HepG2 (cell line): ENCODE data around the gene VPS13D. TPM values are rescaled to one million over a fixed set of nuclear protein-coding genes. Genes with fewer than 3 reads are reported as not detected.

Source experiments
- ATAC-seq: fragments of 200-7000 bp; cut with Tn5 transposase; 3 replicates; pipeline ENCODE4 v1.9.1; 2020; ENCODE audit warnings: mild to moderate bottlenecking, moderate library complexity
- BruUV-seq: library from RNA; stranded (reverse); fragments of 400-500 nt; replicated peaks from 2 replicates; lab custom pipeline; 2021; lab: Mats Ljungman, UMichigan
- CTCF ChIA-PET: fragments of 300-600 bp; formaldehyde crosslinking; extraction: SDS; loops from one replicate; lab custom pipeline; 2021; ENCODE audit warnings: low total read pairs, inconsistent platforms, low intra/inter-chr PET ratio; lab: Yijun Ruan, JAX
- POLR2A ChIA-PET: fragments of 350-600 bp; sonication (Branson Sonifier 250); formaldehyde crosslinking; loops from one replicate; lab custom pipeline; 2020; ENCODE audit warnings: antibody characterized with exemption, inconsistent platforms; lab: Yijun Ruan, JAX
- DNase-seq: peaks from one replicate; pipeline ENCODE4 v3.0.0-alpha.2; 2015; ENCODE audit warnings: low spot score
- FAIRE-seq: peaks from 3 replicates; lab custom pipeline; 2011; peaks lifted over from hg19 to GRCh38; lab: Jason Lieb, UNC
- H2AFZ ChIP-seq: one replicate; pipeline ENCODE4 v1.6.1; 2011; ENCODE audit warnings: low read length, inconsistent platforms
- H3K27ac ChIP-seq: fragments of 300-600 bp; 3 replicates; pipeline ENCODE4 v1.8.0; 2011; ENCODE audit warnings: mixed run types, mild to moderate bottlenecking, mixed read lengths, low read length, inconsistent platforms; ENCODE audit not compliant: insufficient read depth; ENCODE audit errors: extremely low read length
- H3K27me3 ChIP-seq, 2 experiments: fragments of 200-600 bp in 1 of 2; 2 replicates in 1 of 2; 3 replicates in 1 of 2; pipeline versions ENCODE4 v1.6.0 to v1.8.0; 2011; ENCODE audit warnings: low read length in 2 of 2, mild to moderate bottlenecking in 2 of 2, moderate library complexity in 2 of 2, inconsistent platforms in 1 of 2; ENCODE audit not compliant: insufficient read depth in 2 of 2, control insufficient read depth in 1 of 2
- H3K36me3 ChIP-seq, 2 experiments: fragments of 200-600 bp in 1 of 2; replicated peaks in 1 of 2; 2 replicates in 1 of 2; 3 replicates in 1 of 2; pipeline versions ENCODE4 v1.5.1 to v1.8.0; 2011; ENCODE audit warnings: low read length in 2 of 2, inconsistent platforms in 1 of 2; ENCODE audit not compliant: insufficient read depth in 2 of 2, control insufficient read depth in 1 of 2
- H3K4me1 ChIP-seq: 2 replicates; pipeline ENCODE4 v1.5.1; 2012; ENCODE audit warnings: low read length, inconsistent platforms; ENCODE audit not compliant: insufficient read depth
- H3K4me2 ChIP-seq: 2 replicates; pipeline ENCODE4 v1.6.0; 2011; ENCODE audit warnings: low read depth, low read length, inconsistent platforms
- H3K4me3 ChIP-seq, 3 experiments: fragments of 200-600 bp in 1 of 3; sonication (generic), shearing (Covaris generic) in 1 of 3; replicated peaks in 1 of 3; 2 replicates each; pipeline ENCODE4 v1.5.1; 2011 to 2016; ENCODE audit warnings: low read length in 3 of 3, inconsistent platforms in 2 of 3, low read depth in 2 of 3, mild to moderate bottlenecking in 2 of 3, control low read depth in 1 of 3, mixed read lengths in 1 of 3; ENCODE audit not compliant: insufficient read depth in 1 of 3
- H3K79me2 ChIP-seq: one replicate; pipeline ENCODE4 v1.6.1; 2011; ENCODE audit warnings: low read length, inconsistent platforms; ENCODE audit not compliant: insufficient read depth
- H3K9ac ChIP-seq: 2 replicates; pipeline ENCODE4 v1.6.0; 2011; ENCODE audit warnings: mild to moderate bottlenecking, low read depth, low read length, inconsistent platforms; ENCODE audit not compliant: insufficient read depth
- H3K9me3 ChIP-seq: 2 replicates; pipeline ENCODE4 v1.5.1; 2012; ENCODE audit warnings: mild to moderate bottlenecking, low read length
- H4K20me1 ChIP-seq: 2 replicates; pipeline ENCODE4 v1.6.0; 2011; ENCODE audit warnings: inconsistent platforms, mild to moderate bottlenecking, low read length, moderate library complexity; ENCODE audit not compliant: insufficient read depth
- DMAP1 ChIP-seq: IDR thresholded peaks from 2 replicates; pipeline ENCODE4 v1.6.1; 2016
- ELF4 ChIP-seq: sonication (generic); formaldehyde crosslinking; IDR thresholded peaks from 2 replicates; pipeline ENCODE4 v1.5.0; 2020; ENCODE audit warnings: missing genetic modification reagents, mild to moderate bottlenecking, moderate library complexity, borderline replicate concordance
- ETV6 ChIP-seq: sonication (generic); formaldehyde crosslinking; conservative IDR thresholded peaks from 2 replicates; pipeline ENCODE4 v1.4.0; 2020; ENCODE audit warnings: missing genetic modification reagents
- HDAC6 ChIP-seq: fragments of 200-600 bp; sonication (generic); IDR thresholded peaks from 2 replicates; pipeline ENCODE4 v1.7.0; 2017; ENCODE audit warnings: mild to moderate bottlenecking, antibody characterized with exemption, low read length, low read depth
- MAFK ChIP-seq, 2 experiments: IDR thresholded peaks in 1 of 2; conservative IDR thresholded peaks in 1 of 2; 2 replicates each; pipeline ENCODE4 v1.6.1; 2011; ENCODE audit warnings: improper control_type of control experiment in 2 of 2, low read length in 2 of 2
- PLRG1 ChIP-seq: fragments of 450-650 bp; conservative IDR thresholded peaks from 2 replicates; pipeline ENCODE4 v1.6.1; 2016
- ZNF124 ChIP-seq: sonication (generic); formaldehyde crosslinking; IDR thresholded peaks from 2 replicates; pipeline ENCODE4 v1.4.0; 2020; ENCODE audit warnings: missing genetic modification reagents
- WGBS: methylation state at CpG from one replicate; pipeline ENCODE4 v1.1.6; 2017; ENCODE audit warnings: low lambda C conversion rate; 5-methylcytosine and 5-hydroxymethylcytosine counted together
- in situ Hi-C: cut with HindIII; loops from 2 replicates; pipeline ENCODE4 v1.10.0; 2017; ENCODE audit warnings: low pct_unique_long_range_greater_than_20kb; ENCODE audit not compliant: extremely low pct_ligation_motif_present
- intact Hi-C: fragments of 100-400 bp; cut with micrococcal nuclease; formaldehyde crosslinking; loops from one replicate; pipeline ENCODE4 v1.10.0; 2022; ENCODE audit not compliant: unreplicated experiment
- polyA plus RNA-seq, 8 experiments: library from polyadenylated mRNA; depleted of rRNA in 3 of 8; stranded (reverse) in 7 of 8; unstranded in 1 of 8; fragments of >200 nt; fragmentation: Illumina TruSeq in 4 of 8; extraction: Trizol in 4 of 8; gene quantifications; 2 replicates each; pipeline versions ENCODE4 v1.2.1 to v1.2.3, GENCODE V29; 2011 to 2016; ENCODE audit warnings: low read depth in 4 of 8, missing spikeins in 1 of 8, mixed read lengths in 1 of 8; ENCODE audit not compliant: insufficient read depth in 1 of 8
- total RNA-seq, 5 experiments: library from RNA; depleted of rRNA; stranded (reverse); fragments of >200 nt; fragmentation: Illumina TruSeq; extraction: Trizol; gene quantifications; 2 replicates each; pipeline ENCODE4 v1.2.3, GENCODE V29; 2016; ENCODE audit warnings: low read depth in 1 of 5
- TF ChIP-seq, protein P1 (sequence below): sonication (generic); formaldehyde crosslinking; IDR thresholded peaks from 2 replicates; pipeline ENCODE4 v1.5.0; 2020; ENCODE audit warnings: mild to moderate bottlenecking, missing genetic modification reagents
- TF ChIP-seq, protein P2 (sequence below): sonication (generic); formaldehyde crosslinking; IDR thresholded peaks from 2 replicates; pipeline ENCODE4 v1.4.0; 2020; ENCODE audit warnings: mild to moderate bottlenecking, missing genetic modification reagents
- TF ChIP-seq, protein P3 (sequence below): sonication (generic); formaldehyde crosslinking; IDR thresholded peaks from 2 replicates; pipeline ENCODE4 v1.5.0; 2020; ENCODE audit warnings: missing genetic modification reagents, mild to moderate bottlenecking, borderline replicate concordance

Gene VPS13D
- total and polyA plus RNA-seq, 2 of the 13 experiments (the other 11 are each of a cell fraction or from before 2014, with no cell fraction given): 8.6 to 13.9 TPM

DNA sequence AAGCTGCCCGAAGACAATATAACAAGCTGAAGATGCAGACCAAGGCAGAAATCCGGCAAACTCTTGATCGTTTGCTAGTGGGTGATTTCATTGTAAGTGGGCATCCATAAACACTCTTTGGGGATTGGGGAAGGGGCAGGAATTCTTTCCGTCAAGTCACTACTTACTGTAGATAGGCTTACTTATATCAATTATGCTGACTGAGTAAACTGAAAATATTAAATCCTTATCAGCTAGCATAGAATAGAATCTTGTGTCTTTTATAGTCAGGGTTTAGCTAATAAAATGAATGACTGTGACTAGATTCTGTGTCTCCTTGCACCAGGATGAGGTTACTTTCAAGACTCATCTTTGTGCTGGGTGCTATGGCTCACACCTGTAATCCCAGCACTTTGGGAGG, 41.2 kb downstream of the VPS13D start:
- Histone ChIP-seq H3K79me2 (no peaks in the 10 kb centered on the region), H3K9ac (no peak overlapping the region), H4K20me1 (no peaks in the 10 kb centered on the region), H2AFZ (no peak overlapping the region), H3K4me3 (no peak overlapping the region), H3K9me3 (no peaks in the 10 kb centered on the region), H3K27ac (no peak overlapping the region), H3K36me3 (peaks cover 5 to 23% of the 10 kb centered on the region in 2 experiments; a peak in 3 of 5 replicates), H3K4me1 (no peaks in the 10 kb centered on the region), H3K27me3 (no peaks in the 10 kb centered on the region), H3K4me2 (no peak overlapping the region)
- DNase-seq: no peak
- intact Hi-C loops: no loop called here
- 98% methylated on average over 4 of the region's 4 CpGs for WGBS
- POLR2A ChIA-PET: no interaction called here
- TF ChIP-seq DMAP1 (CRISPR knock-in tag) (no peak), MAFK (conservative IDR thresholded peaks at IDR 0.05 in 1 of 2, IDR thresholded peaks at IDR 0.05 in 1 of 2; ENCODE audit: low read length in 2 of 2) (peak; percentile 13 to 52; a peak in 2 of 4 replicates)
- in situ Hi-C loops: loop anchor here (10.0 kb wide), 2 partner anchors 384 to 504 kb away; partner anchors contain the start of gene PRAMEF12
- no TSS peak for BruUV-seq
- CTCF ChIA-PET: interaction anchor here (1.7 kb wide), 1 partner anchor 388 kb away, joined by 15 read pairs; no protein-coding TSS in a partner anchor
- no peak for ATAC-seq
- no peak for FAIRE-seq

DNA sequence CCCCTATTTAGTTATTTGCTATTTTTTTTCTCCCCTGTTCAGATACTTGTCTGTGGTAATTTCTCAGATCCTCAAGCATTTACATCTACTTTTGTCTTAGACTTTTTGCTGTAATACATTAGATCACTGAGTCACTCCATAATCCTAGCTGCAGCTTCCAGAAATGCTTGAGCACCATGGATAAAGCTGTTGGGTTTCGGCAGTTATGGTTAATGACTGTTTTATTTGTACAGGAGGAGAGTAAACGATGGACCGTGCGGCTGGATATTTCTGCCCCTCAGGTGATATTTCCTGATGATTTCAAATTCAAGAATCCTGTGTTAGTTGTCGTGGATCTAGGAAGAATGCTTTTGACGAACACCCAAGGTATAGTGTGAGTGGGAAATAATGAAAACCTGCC, 42.9 kb downstream of the VPS13D start:
- Histone ChIP-seq H3K27me3 (no peaks in the 10 kb centered on the region), H3K4me1 (no peaks in the 10 kb centered on the region), H3K36me3 (peaks cover 9 to 36% of the 10 kb centered on the region in 2 experiments), H3K4me3 (no peak overlapping the region), H3K79me2 (no peaks in the 10 kb centered on the region)
- 93% methylated on average over 6 of the region's 6 CpGs for WGBS
- ChIA-PET CTCF (interaction anchor here (1.3 to 1.7 kb wide), 2 partner anchors 347 to 386 kb away, joined by 7 to 15 read pairs; no protein-coding TSS in a partner anchor), POLR2A (no interaction called here)
- BruUV-seq: no TSS peak
- TF ChIP-seq, protein P1, sequence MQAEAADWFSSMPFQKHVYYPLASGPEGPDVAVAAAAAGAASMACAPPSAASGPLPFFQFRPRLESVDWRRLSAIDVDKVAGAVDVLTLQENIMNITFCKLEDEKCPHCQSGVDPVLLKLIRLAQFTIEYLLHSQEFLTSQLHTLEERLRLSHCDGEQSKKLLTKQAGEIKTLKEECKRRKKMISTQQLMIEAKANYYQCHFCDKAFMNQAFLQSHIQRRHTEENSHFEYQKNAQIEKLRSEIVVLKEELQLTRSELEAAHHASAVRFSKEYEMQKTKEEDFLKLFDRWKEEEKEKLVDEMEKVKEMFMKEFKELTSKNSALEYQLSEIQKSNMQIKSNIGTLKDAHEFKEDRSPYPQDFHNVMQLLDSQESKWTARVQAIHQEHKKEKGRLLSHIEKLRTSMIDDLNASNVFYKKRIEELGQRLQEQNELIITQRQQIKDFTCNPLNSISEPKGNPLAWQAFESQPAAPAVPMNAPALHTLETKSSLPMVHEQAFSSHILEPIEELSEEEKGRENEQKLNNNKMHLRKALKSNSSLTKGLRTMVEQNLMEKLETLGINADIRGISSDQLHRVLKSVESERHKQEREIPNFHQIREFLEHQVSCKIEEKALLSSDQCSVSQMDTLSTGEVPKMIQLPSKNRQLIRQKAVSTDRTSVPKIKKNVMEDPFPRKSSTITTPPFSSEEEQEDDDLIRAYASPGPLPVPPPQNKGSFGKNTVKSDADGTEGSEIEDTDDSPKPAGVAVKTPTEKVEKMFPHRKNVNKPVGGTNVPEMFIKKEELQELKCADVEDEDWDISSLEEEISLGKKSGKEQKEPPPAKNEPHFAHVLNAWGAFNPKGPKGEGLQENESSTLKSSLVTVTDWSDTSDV (CRISPR knock-in tag): no peak
- TF ChIP-seq ZNF124: no peak
- TF ChIP-seq ELF4: no peak
- TF ChIP-seq HDAC6: no peak
- TF ChIP-seq, protein P2, sequence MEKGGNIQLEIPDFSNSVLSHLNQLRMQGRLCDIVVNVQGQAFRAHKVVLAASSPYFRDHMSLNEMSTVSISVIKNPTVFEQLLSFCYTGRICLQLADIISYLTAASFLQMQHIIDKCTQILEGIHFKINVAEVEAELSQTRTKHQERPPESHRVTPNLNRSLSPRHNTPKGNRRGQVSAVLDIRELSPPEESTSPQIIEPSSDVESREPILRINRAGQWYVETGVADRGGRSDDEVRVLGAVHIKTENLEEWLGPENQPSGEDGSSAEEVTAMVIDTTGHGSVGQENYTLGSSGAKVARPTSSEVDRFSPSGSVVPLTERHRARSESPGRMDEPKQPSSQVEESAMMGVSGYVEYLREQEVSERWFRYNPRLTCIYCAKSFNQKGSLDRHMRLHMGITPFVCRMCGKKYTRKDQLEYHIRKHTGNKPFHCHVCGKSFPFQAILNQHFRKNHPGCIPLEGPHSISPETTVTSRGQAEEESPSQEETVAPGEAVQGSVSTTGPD (CRISPR knock-in tag): no peak
- TF ChIP-seq, protein P3, sequence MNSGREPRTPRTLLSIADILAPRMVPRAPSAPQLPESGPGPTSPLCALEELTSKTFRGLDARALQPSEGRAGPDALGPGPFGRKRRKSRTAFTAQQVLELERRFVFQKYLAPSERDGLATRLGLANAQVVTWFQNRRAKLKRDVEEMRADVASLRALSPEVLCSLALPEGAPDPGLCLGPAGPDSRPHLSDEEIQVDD (CRISPR knock-in tag): no peak
- TF ChIP-seq ETV6 (CRISPR knock-in tag): no peak
- TF ChIP-seq PLRG1: no peak
- TF ChIP-seq, all 625 proteins: peak for 0
- no peak for DNase-seq
- no peak for FAIRE-seq
- Histone ChIP-seq H3K9me3 (no peaks in the 10 kb centered on the region), H4K20me1 (no peaks in the 10 kb centered on the region), H3K27ac (no peak overlapping the region), H3K9ac (no peak overlapping the region), H3K4me2 (no peak overlapping the region), H2AFZ (no peak overlapping the region)
- in situ Hi-C loops (loop anchor here (10.0 kb wide), 2 partner anchors 382 to 502 kb away; partner anchors contain the start of gene PRAMEF12), intact Hi-C loops (no loop called here)
- ATAC-seq: no peak
